ENCODE measurements around the gene DIP2C. TPM values are rescaled to one million over a fixed set of nuclear protein-coding genes. Genes with fewer than 3 reads are reported as not detected.
A peak's percentile ranks its signal among the peaks of the same experiment; 100 is the strongest.

DIP2C gene
- total RNA-seq, 1 experiment from 2014 or later = 1.6 TPM

DNA sequence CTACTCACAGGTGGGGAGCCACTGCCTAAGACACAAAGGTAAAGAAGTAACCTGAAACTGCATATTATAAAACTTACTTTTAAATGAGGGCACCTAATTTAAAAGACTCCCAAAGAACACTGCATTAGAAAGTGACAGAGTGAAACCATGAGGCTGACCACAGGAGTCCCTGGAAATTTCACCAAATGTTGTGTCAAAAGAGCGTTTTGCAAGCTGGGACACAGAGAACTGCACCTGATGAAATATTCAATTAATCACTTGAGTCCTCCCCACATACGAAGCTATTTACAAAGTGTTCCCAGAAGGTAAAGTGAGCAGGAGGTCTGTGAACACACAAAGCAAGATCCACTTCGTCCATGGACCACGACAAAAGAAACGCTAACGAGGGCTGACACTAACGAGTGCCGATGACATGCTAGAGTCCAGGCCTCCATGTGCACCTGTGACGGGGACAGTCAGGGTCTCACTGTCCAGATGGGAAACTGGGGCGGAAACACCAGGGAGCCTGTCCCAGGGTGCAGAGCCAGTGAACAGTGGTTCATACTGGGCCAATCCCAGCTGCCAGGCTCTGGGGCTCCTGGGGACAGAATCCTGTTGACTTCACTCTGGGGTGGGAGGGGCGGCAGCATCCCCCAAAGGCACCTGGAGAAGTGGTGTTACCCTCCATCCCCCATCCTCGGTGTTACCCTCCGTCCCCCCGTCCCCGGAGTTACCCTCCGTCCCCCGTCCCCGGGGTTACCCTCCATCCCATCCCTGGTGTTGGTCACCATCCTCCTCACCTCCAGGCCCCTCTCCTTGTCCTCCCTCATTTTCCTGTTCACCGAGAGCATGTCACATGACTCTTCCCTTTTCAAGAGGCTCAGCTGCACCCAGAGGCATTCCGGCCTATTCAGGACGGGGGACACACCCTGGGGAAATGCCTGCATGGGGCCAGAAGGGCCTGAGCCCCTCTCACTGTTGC is 63.4 kb downstream of the DIP2C start:
- DNase-seq (ENCODE audit: low spot score) = no peak

DNA sequence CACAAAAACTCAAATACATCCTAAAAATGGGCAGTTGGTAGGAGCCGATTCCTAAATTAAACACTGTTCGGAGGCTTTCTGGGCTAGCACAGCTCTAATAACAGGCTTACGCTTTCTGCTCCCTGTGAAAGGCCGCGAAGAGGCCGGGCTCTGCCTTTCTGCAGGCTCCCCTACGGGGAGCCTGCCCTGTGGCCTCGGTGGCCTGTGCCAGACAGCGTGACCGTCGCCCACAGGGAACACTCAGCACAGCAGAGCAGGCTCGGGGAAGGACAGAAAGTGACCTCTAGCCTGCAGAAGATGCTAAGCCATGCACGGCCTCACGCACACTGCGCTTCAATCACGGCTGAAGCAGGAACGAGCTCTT is 64.2 kb downstream of the DIP2C start:
- DNase-seq (ENCODE audit: low spot score) = no peak

- DNase-seq (ENCODE audit: low spot score) = no peak
Measured at GRCh38 chr10:624605-625332, 64.7 kb downstream of the DIP2C start.

DNA sequence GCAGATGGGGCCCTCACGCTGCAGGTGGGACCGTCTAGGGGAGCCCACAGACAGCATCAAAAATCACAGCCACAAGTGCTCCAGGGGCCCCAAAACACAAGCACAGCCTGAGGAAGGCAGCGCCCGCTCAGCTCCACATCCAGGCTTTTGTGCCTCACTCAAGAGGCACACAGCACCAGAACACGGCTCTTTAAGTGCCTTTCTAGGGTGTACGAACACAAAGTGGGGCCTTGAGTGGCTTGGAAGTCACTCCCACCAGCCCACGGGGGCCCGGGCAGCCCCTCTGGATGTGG is 65.2 kb downstream of the DIP2C start:
- no peak for DNase-seq (ENCODE audit: low spot score)

- DNase-seq (ENCODE audit: low spot score) = no peak
Measured at GRCh38 chr10:623477-624311, 65.8 kb downstream of the DIP2C start.

GRCh38 chr10:623014-623413 is 66.5 kb downstream of the DIP2C start:
- DNase-seq (ENCODE audit: low spot score) = no peak

DNA sequence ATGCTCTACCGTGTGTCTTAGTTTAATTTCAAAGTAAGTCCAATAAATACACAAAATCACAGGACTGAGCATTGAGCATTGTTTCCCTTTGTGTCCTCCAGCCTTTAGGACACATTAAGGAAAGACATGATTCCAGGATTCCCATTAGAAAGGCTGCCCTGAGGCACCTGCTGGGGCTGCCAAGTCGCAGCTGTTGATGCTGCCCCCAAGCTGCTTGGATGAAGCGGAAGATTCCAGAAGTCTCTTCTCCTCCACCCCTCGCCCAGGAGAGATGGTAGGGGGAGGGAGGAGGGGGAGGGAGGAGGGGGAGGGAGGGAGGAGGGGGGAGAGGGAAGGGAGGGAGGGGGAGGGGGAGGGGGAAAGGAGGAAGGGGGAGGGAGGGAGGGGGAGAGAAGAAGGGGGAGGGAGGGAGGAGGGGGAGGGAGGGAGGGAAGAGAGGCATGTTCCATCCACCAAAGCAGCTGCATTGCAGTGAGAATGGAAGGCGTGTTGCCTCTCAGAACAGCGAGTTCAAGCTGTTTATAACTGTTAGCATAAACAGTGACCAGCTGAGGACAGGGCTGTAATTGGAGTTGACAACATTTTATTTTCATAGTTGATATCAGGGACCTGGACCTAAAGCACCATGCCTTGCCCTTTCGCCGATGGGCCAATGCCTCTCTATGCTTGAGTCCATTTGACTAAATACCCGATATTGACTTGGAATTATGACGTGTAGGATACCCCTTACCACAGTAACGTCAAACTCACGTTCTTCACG is 67.3 kb downstream of the DIP2C start:
- no peak for DNase-seq (ENCODE audit: low spot score)

- no peak for DNase-seq (ENCODE audit: low spot score)
Measured at GRCh38 chr10:621513-621912, 68.0 kb downstream of the DIP2C start.

DNA sequence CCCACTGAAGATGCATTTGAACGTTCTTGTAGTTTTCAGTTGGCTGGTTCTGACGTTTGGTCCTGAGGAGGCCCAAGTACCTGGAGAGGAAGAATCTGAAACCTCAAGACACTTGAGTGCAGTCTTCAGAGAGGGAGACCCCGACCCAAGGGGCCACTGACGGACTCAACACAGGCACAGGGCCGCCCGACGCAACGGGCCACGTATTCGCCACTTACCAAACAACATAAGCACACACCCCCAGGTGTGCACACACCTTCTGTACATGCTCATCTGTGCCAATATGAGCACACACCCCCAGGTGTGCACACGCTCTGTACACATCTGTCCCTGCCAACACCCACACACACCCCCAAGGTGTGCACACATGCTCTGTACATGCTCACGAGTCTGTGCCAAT is 68.5 kb downstream of the DIP2C start:
- DNase-seq (ENCODE audit: low spot score) = no peak

- no peak for DNase-seq (ENCODE audit: low spot score)
Measured at GRCh38 chr10:620417-620816, 69.1 kb downstream of the DIP2C start.

GRCh38 chr10:619710-620109 is 69.8 kb downstream of the DIP2C start:
- no peak for DNase-seq (ENCODE audit: low spot score)

- DNase-seq (ENCODE audit: low spot score) = no peak
Measured at GRCh38 chr10:618229-618989, 71.1 kb downstream of the DIP2C start.

GRCh38 chr10:617471-617870 is 72.0 kb downstream of the DIP2C start:
- no peak for DNase-seq (ENCODE audit: low spot score)

- no peak for DNase-seq (ENCODE audit: low spot score)
Measured at GRCh38 chr10:615583-616152, 73.8 kb downstream of the DIP2C start.

DNA sequence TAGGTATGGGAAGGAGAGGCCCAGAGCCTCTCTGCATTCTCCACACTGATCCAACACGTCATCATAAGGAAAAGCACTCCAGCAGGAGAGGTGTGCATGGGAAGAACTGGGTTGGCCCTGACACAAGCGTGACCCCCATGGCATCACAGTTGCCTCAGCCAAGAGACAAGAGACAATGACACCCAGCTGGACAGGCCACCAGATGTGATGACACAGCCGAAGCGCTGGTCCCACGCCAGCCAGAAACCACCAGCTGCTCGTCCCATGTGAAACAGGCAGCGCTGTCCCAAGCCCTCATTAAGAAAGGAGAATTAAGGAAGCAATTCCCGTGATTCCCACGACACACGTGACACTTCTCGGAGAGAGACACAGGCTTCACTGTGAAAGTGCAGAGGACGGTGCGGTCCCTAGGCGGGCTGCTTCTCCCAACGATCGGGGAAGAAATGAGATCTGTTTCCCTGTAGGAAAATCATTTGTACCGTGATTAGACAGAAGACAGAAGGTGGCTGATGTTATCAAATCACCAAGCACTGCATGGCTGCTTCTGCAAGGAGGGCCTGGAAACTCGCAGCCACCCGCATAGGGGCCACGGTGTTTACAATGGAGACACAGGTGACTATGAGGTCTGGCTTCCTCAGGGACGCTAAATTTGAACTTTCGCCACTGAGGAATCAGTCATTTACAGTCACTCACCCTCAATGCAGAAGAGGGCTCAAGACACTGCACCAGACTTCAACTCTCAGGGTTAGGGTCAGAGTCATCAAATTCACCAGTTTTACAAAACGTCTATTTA is 74.5 kb downstream of the DIP2C start:
- DNase-seq (ENCODE audit: low spot score) = no peak

- no peak for DNase-seq (ENCODE audit: low spot score)
Measured at GRCh38 chr10:614139-614711, 75.2 kb downstream of the DIP2C start.

- DNase-seq (ENCODE audit: low spot score) = peak; percentile 94
Measured at GRCh38 chr10:613271-614138, 76.0 kb downstream of the DIP2C start.

- no peak for DNase-seq (ENCODE audit: low spot score)
Measured at GRCh38 chr10:612696-613095, 76.8 kb downstream of the DIP2C start.

Measured in HT-29 (cell line).